GM12878 (cell line): ENCODE data around the gene IFNA1.
"Not testable (repeated sequence)": the region's sequence is repeated elsewhere in the genome, so short reads cannot be mapped to it uniquely, and the experiment has no call there.

Source experiments
- BCL11A ChIP-seq: IDR thresholded peaks from 2 replicates; pipeline ENCODE4 v1.6.1; 2011; ENCODE audit warnings: low read depth, low read length
- RB1 ChIP-seq: fragments of 450-650 bp; formaldehyde crosslinking; IDR thresholded peaks from 2 replicates; pipeline ENCODE4 v1.6.1; 2017; ENCODE audit warnings: mild to moderate bottlenecking, borderline replicate concordance
- TF ChIP-seq, protein P1 (sequence below): IDR thresholded peaks from 2 replicates; pipeline ENCODE4 v1.6.1; 2012; ENCODE audit warnings: low read depth, low read length, improper control_type of control experiment
- TF ChIP-seq, protein P2 (sequence below), 3 experiments: IDR thresholded peaks in 2 of 3; conservative IDR thresholded peaks in 1 of 3; 2 replicates each; pipeline ENCODE4 v1.5.1; 2011; ENCODE audit warnings: low read depth in 3 of 3, low read length in 3 of 3, mild to moderate bottlenecking in 3 of 3, control low read depth in 2 of 3, moderate library complexity in 2 of 3, inconsistent platforms in 1 of 3, mixed read lengths in 1 of 3; ENCODE audit not compliant: control insufficient read depth in 2 of 3, insufficient read depth in 1 of 3; ENCODE audit errors: extremely low read depth in 1 of 3

DNA sequence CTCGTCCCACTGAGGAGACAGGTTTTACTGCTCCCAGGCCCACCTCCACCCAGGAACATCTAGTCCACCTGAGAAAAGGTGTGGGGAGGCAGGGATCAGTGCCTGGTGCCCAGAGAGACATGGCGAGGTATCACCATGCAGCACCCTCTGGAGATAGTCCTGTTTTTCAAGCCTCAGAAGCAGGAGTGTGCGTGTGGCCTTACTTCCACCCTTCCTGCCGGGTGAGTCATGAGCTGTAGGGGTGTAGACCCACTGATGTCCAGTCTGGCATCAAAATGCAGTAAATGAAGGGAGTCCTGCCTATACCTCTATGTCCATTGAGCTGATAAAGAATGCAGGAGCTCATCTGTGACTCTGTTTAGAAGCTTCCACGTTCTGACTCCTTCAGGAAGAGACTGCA lies 9.1 kb downstream of the IFNA1 start:
- TF ChIP-seq, protein P1, sequence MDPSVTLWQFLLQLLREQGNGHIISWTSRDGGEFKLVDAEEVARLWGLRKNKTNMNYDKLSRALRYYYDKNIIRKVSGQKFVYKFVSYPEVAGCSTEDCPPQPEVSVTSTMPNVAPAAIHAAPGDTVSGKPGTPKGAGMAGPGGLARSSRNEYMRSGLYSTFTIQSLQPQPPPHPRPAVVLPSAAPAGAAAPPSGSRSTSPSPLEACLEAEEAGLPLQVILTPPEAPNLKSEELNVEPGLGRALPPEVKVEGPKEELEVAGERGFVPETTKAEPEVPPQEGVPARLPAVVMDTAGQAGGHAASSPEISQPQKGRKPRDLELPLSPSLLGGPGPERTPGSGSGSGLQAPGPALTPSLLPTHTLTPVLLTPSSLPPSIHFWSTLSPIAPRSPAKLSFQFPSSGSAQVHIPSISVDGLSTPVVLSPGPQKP = not testable (repeated sequence)
- TF ChIP-seq, protein P2, sequence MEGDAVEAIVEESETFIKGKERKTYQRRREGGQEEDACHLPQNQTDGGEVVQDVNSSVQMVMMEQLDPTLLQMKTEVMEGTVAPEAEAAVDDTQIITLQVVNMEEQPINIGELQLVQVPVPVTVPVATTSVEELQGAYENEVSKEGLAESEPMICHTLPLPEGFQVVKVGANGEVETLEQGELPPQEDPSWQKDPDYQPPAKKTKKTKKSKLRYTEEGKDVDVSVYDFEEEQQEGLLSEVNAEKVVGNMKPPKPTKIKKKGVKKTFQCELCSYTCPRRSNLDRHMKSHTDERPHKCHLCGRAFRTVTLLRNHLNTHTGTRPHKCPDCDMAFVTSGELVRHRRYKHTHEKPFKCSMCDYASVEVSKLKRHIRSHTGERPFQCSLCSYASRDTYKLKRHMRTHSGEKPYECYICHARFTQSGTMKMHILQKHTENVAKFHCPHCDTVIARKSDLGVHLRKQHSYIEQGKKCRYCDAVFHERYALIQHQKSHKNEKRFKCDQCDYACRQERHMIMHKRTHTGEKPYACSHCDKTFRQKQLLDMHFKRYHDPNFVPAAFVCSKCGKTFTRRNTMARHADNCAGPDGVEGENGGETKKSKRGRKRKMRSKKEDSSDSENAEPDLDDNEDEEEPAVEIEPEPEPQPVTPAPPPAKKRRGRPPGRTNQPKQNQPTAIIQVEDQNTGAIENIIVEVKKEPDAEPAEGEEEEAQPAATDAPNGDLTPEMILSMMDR (IDR thresholded peaks at IDR 0.05 in 2 of 3, conservative IDR thresholded peaks at IDR 0.05 in 1 of 3; ENCODE audit: control insufficient read depth in 2 of 3, extremely low read depth in 1 of 3, insufficient read depth in 1 of 3, low read depth in 3 of 3, low read length in 3 of 3) = not testable (repeated sequence)
- TF ChIP-seq BCL11A, RB1: not testable (repeated sequence)
